Measurements from ENCODE around the gene HSPB7.
"Not testable (repeated sequence)": the region's sequence is repeated elsewhere in the genome, so short reads cannot be mapped to it uniquely, and the experiment has no call there.

Gene HSPB7

GRCh38 chr1:16048573-16049189 lies 30.8 kb upstream of the HSPB7 start:
- DNase-seq, result peak; percentile 17

- DNase-seq, result no peak
Observed at GRCh38 chr1:16047791-16048475, 30.1 kb upstream of the HSPB7 start.

DNA sequence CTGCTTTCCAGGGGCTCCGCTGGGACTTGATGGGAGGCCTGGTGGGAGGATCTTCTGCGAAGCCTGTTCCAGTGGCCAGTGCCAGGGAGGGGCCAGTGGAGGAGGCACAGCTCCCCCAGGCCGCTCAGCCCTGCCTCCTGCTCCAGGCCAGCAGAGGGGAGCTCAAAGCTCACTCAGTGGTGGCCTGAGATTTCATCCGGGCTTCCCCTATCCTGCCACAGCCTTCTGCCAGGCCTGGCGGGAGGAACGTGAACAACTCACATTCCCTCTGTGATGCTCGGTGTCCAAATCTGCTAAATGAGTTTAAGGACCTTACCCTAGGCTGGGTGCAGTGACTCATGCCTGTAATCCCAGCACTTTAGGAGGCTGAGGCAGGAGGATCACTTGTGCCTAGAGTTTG lies 29.0 kb upstream of the HSPB7 start:
- DNase-seq, result no peak

DNA sequence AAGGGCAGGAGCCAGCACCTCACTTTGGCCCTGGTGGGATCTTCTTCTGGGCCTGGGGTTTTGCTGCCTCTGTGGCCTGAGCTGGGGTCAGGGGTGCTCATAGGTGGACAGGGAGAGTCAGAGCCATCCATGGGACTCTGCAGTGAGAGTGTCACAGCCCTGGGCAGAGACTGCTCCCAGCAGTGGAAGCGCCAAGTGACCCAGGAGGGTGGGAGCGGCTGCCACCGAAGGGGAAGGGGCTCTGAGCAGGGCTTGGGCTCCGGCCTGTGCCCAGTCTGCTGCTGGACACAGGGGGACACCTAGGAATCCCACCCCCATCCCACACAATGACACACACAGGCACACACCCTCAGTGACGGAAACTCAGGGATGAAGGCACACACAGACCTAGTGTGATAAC lies 26.1 kb upstream of the HSPB7 start:
- no peak for DNase-seq

DNA sequence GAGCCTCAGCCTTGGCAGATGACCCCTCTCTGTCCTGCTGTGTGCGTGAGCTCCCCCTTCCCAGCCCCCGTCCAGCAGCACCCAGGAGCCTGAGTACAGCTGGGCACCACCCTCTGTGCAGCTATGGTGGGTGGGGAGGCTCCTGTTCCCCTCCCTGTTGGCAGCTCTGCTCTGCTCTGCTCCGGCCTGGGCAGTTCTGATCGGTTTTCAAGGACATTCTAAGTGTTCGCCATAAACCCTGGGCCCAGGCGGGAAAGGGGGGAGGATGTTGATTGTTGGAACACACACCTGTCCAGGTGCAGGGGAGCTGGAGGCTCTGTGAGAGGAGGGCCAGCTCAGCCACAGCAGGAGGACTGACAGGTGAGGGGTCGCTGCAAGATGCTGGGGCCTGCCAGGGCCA lies 25.7 kb upstream of the HSPB7 start, which contains the start of gene CLCNKB:
CLCNKB (plus strand) TSS at position 262 of the 400 bp plus-strand sequence. CDS start 711 bp downstream, outside the sequence.
- no peak for DNase-seq

- DNase-seq, result not testable (repeated sequence)
Observed at GRCh38 chr1:16042654-16043053, 24.8 kb upstream of the HSPB7 start.

GRCh38 chr1:16042096-16042495 lies 24.3 kb upstream of the HSPB7 start:
- no peak for DNase-seq

DNA sequence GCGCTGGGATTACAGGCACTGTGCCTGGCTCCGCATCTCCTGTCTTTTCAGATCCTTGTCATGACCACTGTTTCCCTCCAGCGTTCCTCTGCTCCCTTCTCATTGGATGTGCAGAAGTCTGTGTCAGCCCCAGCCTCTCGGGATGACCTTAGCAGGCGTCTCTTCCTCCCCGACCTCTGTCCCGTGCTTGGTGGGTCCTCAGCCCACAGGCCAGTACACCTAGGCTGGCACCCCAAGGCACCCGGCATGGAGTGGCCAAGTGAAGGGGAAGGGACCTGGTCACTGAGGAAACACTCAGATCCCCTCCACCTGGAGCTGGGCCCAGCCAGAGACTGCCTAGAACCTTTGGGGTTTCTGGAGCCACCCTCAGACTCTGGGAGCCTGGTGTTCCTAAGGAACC lies 23.4 kb upstream of the HSPB7 start:
- DNase-seq, result no peak

DNA sequence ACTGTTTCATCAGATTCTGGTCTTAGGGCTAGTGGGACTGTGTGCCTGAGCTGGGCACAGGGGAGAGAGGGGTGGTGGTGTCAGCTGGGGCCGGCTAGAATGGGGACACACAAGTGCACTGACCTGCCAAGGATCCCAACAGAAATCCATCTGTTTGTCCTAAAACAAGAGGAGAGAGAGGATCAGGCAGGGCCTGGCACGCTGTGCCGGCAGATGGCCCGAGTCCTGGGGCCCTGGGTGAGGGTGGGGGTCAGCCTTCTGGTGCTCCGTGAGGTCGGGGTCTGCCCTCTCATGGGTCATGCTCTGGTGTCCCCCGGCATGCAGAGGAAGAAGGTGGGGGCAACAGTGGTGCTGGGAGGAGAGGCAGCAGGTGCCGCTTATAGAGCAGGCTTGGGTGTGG lies 22.0 kb upstream of the HSPB7 start:
- DNase-seq, result not testable (repeated sequence)

GRCh38 chr1:16038620-16038912 lies 20.7 kb upstream of the HSPB7 start:
- no peak for DNase-seq

DNA sequence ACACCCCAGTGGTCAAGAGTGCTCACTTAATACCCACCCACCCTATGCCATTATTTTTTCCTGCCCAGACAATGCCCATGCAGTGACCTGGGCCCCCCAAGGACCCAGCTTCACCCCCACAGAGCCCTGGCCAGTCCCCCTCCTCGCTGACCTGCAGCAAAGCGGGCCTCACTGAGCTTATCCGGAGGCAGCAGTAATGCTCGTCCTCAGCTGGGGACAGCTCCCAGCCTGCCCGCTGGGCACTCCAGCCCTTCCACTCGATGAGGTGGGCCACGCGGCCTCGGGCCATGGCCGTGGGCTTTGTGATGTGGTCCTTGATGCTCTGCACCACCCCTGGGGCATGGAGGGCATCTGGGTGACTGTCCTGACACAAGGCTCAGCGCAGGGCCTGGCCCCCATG lies 18.6 kb upstream of the HSPB7 start:
- not testable (repeated sequence) for DNase-seq

GRCh38 chr1:16033103-16033632 lies 15.3 kb upstream of the HSPB7 start:
- DNase-seq, result not testable (repeated sequence)

DNA sequence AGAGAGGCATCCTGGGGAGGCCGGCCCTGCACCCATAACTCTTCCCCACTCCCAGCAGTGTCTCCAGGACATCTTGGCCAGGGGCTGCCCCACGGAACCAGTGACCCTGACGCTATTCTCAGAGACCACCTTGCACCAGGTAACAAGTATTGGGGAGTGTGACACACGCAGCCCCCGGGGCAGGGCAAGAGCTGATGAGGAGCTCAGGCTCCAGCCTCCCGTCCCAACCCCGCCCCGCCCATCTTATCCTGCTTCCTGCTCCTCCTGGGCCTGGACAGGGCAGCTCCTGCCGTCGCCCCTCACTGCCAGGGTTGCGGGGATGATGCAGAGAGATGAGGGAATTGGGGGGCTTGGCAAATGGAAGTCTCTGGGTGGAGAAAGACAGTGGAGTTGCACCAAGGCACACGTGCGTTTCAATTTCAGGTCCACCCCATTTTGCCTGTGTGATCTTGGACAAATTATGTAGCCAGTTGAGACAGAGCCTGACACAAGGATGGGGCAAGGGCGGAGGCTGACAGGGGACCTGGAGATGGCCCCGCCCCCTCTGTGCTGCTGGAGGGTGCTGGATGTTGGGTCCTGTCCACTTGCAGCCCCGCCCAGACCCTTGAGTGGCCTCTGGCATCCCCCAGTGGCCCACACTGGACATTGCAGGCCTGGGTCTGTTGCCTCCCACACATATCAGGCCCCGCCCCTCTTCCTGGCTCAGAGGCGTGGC lies 14.7 kb upstream of the HSPB7 start:
- DNase-seq, result peak; percentile 63

GRCh38 chr1:16031551-16031950 lies 13.7 kb upstream of the HSPB7 start:
- DNase-seq, result no peak

- no peak for DNase-seq
Observed at GRCh38 chr1:16029288-16029687, 11.4 kb upstream of the HSPB7 start.

DNA sequence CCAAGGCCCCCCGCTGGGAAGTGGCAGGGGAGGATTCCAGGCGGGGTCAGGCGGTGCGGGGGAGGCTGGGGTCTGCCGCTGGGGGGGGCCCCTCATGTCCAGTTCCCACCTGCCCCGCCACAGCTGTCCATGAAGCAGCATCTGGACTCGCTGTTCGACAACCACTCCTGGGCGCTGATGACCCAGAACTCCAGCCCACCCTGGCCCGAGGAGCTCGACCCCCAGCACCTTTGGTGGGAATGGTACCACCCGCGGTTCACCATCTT lies 11.1 kb upstream of the HSPB7 start:
- not testable (repeated sequence) for DNase-seq

DNA sequence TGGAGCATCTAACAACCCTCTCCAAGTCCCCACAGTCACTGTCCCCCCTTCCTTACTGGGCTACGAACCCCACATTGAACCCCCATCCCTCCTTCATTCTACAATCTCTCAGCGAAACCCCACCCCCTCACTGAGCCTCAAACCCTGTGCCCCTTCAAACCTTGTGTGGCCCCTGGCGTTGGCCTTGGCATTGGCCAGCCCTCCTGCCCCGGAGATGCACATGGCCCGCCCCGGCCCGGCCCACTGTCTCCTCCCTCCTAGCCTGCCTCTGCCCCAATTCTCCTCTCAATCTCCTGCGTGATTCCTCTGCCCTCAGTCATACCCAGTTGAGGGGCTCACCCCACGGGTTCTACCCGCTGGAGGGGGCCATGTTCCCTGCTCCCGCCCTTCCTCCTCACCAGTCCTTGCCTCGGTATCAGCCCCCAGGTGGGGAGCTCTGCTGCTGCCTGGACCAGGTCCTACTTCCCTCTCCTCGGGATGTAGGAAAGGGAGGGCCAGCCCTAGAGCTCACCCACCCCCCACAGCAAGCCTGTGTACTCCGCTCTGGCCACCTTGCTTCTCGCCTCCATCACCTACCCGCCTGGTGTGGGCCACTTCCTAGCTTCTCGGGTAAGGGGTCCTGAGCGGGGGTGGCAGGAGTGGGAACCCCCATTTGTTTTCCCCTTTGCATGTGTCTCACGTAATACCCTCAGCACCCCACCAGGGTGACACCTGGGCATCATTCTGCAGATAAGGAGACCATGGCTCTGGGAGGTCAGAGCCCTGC lies 10.6 kb upstream of the HSPB7 start:
- DNase-seq, result no peak

DNA sequence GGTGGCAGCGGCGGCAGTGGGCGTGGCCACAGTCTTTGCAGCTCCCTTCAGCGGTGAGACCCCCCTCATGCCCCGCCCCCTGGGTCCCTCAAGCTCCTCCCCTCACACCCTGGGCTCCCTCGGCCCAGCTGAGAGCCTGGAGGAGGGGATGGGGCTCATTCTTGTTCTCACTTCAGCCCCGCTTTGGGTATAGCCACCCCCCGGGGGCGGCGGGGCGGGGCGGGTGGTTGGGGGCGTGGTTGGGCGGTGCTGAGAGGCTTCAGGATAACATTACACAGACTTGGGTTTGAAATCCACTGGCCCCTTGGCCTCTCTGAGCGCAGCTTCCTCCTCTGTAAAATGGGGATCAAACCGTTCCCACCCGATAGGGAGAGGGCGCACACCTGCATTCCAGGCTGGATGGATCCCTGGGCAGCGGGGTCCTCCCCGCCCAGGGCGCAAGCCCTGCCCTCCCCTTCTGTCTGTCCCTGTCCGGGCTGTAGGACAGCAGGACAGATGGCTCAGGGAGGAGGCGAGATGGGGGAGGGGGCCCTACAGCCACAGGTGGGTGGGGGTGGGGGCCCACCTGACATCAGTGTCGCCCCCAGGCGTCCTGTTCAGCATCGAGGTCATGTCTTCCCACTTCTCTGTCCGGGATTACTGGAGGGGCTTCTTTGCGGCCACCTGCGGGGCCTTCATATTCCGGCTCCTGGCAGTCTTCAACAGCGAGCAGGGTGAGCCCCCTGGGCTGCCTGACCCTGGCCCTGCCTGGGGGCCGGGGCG lies 9.1 kb upstream of the HSPB7 start:
- peak; percentile 30 for DNase-seq

- not testable (repeated sequence) for DNase-seq
Observed at GRCh38 chr1:16026302-16026701, 8.5 kb upstream of the HSPB7 start.

- DNase-seq, result no peak
Observed at GRCh38 chr1:16023050-16023653, 5.3 kb upstream of the HSPB7 start.

DNA sequence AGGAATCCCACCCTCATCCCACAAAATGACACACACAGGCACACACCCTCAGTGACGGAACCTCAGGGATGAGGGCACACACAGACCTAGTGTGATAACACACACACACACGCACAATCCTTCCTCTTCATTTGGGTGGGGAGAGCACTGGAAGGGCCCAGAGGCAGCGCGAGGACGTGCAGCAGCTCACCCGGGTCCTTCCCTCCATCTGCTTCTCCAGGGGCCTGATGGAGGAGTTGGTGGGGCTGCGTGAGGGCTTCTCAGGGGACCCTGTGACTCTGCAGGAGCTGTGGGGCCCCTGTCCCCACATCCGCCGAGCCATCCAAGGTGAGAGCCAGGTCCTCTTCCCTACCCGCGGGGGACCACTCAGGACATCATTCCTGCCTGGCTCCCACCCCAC lies 4.5 kb upstream of the HSPB7 start:
- no peak for DNase-seq

DNA sequence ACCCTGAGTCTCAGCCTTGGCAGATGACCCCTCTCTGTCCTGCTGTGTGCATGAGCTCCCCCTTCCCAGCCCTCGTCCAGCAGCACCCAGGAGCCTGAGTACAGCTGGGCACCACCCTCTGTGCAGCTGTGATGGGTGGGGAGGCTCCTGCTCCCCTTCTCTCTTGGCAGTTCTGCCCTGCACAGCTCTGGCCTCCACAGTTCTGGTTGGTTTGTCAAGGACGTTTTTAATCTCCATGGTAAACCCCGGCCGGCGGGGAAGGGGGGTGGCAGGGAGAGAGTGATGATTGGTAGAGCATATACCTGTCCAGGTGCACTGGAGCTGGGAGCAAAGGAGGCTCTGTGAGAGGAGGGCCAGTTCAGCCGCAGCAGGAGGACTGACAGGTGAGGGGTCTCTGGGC lies 3.8 kb upstream of the HSPB7 start, which contains the start of gene CLCNKA:
CLCNKA (plus strand) TSS at position 356 of the 400 bp plus-strand sequence. CDS start 584 bp downstream, outside the sequence.
- DNase-seq, result no peak

Data from stimulated activated CD4-positive, alpha-beta T cell treated with anti-CD3 and anti-CD28 coated beads, Interleukin-4, amount 100 ng/mL, for 24 hours (primary cell).